Measurements from ENCODE around the gene COBL.

COBL gene

DNA sequence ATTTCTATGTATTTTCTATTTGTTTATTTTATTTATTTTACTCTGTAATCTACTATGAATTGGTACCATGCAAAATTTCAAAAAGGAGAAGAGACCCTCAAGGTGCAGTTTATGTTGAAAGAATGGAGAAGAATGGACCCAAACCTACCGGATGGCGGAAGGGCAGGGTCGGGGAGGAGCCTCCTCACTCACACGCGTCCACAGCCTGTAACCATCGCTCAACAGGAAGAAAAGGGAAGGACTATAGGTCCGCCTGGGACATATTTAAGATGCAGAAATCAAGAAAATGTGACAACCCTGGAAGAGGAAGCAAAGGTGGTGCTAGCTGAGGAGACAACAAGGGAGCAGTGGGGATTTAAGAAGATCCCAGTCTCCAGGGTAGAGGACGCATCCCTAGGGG lies 158.4 kb downstream of the COBL start:
- in situ Hi-C loops (cut with MboI; ENCODE audit: low pct_unique_long_range_greater_than_20kb, low sequenced_read_pairs, unreplicated experiment) = loop anchor here (25.0 kb wide), 1 partner anchor 696 kb away; the partner anchor contains the start of gene FIGNL1
- no peak for DNase-seq (ENCODE audit: low spot score)
- TF ChIP-seq, protein P1, sequence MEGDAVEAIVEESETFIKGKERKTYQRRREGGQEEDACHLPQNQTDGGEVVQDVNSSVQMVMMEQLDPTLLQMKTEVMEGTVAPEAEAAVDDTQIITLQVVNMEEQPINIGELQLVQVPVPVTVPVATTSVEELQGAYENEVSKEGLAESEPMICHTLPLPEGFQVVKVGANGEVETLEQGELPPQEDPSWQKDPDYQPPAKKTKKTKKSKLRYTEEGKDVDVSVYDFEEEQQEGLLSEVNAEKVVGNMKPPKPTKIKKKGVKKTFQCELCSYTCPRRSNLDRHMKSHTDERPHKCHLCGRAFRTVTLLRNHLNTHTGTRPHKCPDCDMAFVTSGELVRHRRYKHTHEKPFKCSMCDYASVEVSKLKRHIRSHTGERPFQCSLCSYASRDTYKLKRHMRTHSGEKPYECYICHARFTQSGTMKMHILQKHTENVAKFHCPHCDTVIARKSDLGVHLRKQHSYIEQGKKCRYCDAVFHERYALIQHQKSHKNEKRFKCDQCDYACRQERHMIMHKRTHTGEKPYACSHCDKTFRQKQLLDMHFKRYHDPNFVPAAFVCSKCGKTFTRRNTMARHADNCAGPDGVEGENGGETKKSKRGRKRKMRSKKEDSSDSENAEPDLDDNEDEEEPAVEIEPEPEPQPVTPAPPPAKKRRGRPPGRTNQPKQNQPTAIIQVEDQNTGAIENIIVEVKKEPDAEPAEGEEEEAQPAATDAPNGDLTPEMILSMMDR (IDR thresholded peaks at IDR 0.05; ENCODE audit: extremely low read depth, insufficient read depth, missing control alignments) = no peak

DNA sequence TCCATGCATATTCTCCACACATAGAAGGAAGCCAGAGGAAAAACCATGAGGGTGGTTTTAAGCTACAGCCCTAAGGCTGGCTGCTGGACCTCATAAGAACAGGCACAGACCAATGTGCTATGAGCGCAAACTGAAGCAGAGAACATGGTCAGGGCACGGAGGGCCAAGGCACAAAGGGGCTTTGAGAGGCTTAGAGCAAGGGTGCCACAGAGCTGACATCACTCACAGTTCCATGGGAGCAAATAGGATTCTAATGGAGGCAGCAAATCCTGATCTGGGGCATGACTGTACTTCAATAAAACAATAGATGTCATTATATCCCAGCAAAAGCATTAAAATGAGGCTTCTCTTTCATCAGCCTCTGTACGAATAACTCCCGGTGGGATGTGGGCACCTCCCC lies 162.4 kb downstream of the COBL start:
- no peak for DNase-seq (ENCODE audit: low spot score)
- TF ChIP-seq, protein P1 (IDR thresholded peaks at IDR 0.05; ENCODE audit: extremely low read depth, insufficient read depth, missing control alignments) = no peak
- in situ Hi-C loops (cut with MboI; ENCODE audit: low pct_unique_long_range_greater_than_20kb, low sequenced_read_pairs, unreplicated experiment) = loop anchor here (25.0 kb wide), 1 partner anchor 692 kb away; the partner anchor contains the start of gene FIGNL1

DNA sequence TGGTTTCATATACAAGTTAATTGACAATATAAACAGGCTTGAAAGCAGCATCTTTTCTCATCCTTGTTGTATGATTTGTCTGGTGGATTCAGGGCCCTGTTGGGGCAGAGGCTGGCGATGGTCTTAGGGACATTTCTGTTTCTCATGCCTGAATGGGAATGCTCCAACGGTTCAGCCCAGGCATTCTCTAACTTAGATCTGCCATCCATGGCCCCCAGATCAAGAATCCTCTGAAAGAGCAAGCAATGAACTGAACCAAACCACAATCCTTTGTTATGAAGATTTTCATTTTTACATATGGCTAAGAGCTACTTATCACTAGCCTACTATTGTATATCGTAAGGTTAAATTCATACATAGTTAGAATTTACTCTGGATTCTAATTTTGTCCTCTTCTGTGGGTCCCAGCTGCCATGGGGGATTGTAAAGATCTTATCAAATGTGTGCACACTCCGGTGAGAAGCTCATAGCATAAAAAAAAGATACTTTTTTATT lies 163.9 kb downstream of the COBL start:
- in situ Hi-C loops (cut with MboI; ENCODE audit: low pct_unique_long_range_greater_than_20kb, low sequenced_read_pairs, unreplicated experiment) = loop anchor here (25.0 kb wide), 1 partner anchor 690 kb away; the partner anchor contains the start of gene FIGNL1
- no peak for DNase-seq (ENCODE audit: low spot score)
- TF ChIP-seq, protein P1 (IDR thresholded peaks at IDR 0.05; ENCODE audit: extremely low read depth, insufficient read depth, missing control alignments) = no peak

DNA sequence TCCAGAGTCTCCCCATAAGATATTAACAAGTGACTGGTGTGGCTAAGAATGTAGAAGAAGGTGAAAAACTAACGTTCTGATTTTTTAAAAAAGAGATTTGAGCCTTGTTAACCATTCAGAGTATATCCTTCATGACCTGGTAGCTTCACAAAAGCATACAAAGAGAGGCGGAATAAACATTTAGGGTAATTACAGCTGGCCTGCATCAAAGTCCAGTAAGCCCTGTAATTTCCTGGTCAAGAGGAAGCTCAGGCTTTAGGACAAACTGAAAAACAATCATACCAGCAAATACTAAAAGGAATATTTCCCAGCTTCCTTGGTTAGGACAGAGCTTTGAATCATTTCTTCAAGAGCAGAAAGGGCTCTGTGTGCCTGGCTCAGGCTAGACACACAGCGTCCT lies 165.2 kb downstream of the COBL start:
- no peak for DNase-seq (ENCODE audit: low spot score)
- in situ Hi-C loops (cut with MboI; ENCODE audit: low pct_unique_long_range_greater_than_20kb, low sequenced_read_pairs, unreplicated experiment) = loop anchor here (25.0 kb wide), 1 partner anchor 689 kb away; the partner anchor contains the start of gene FIGNL1
- TF ChIP-seq, protein P1 (IDR thresholded peaks at IDR 0.05; ENCODE audit: extremely low read depth, insufficient read depth, missing control alignments) = no peak

DNA sequence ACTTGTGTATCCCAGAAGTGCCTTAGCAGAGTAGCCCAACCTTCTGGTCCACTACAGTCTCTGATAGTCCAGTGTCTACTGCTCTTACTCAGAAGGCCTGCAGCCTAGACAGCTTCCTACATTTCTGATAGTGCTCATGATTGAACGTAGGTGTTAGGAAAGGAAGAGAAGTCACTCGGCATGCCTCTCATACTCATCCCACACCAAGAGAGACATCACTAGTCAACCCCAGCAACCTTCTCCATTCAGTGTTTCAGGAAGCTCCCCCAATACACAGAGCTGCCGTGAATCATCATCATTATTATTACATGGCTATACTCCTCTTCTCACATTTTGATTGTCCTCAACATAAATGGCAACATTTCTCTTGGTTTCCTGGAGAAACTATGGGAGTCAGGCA lies 166.4 kb downstream of the COBL start:
- in situ Hi-C loops (cut with MboI; ENCODE audit: low pct_unique_long_range_greater_than_20kb, low sequenced_read_pairs, unreplicated experiment) = loop anchor here (25.0 kb wide), 1 partner anchor 688 kb away; the partner anchor contains the start of gene FIGNL1
- DNase-seq (ENCODE audit: low spot score) = no peak

DNA sequence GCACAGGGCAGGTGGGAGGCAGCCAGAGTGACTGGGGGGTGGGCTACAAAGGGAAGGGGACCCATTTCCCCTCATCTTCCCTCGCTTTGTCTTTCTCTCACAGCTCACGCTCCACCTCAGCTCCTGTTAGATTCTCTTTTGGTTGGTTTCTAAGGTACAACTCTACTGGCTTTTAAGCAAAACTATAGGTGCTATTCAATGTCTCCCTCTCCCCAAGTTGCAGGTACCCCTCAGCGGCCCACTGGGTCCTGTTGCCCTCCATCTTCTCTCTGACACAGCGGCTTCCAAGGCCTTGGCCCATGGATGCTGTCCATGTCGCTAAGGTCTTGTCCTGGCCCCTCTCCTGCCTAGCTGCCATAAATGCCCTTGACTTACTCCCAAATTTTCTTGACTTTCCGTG lies 168.4 kb downstream of the COBL start:
- DNase-seq (ENCODE audit: low spot score) = no peak
- TF ChIP-seq, protein P1 (IDR thresholded peaks at IDR 0.05; ENCODE audit: extremely low read depth, insufficient read depth, missing control alignments) = no peak
- in situ Hi-C loops (cut with MboI; ENCODE audit: low pct_unique_long_range_greater_than_20kb, low sequenced_read_pairs, unreplicated experiment) = no loop called here

More for the DNA sequence above, 166.4 kb downstream of the COBL start:
- TF ChIP-seq, protein P1 (IDR thresholded peaks at IDR 0.05; ENCODE audit: extremely low read depth, insufficient read depth, missing control alignments) = no peak
